Duodenal mucosa (tissue), 2 donors: ENCODE data around the gene SCFD1.
A peak's percentile ranks its signal among the peaks of the same experiment; 100 is the strongest.
"Not testable (repeated sequence)": the region's sequence is repeated elsewhere in the genome, so short reads cannot be mapped to it uniquely, and the experiment has no call there.

ENCODE experiments used
- H3K27ac ChIP-seq: one replicate; pipeline ENCODE4 v1.7.0; 2013; ENCODE audit warnings: low read depth, low read length
- H3K27me3 ChIP-seq, 2 donors: one replicate each; pipeline ENCODE4 v1.7.0; 2013; ENCODE audit warnings: low read length in 2 of 2, control low read depth in 1 of 2; ENCODE audit not compliant: insufficient read depth in 2 of 2, control insufficient read depth in 1 of 2
- H3K36me3 ChIP-seq, 2 donors: one replicate each; pipeline ENCODE4 v1.7.0; 2013; ENCODE audit warnings: low read length in 2 of 2, control low read depth in 1 of 2; ENCODE audit not compliant: insufficient read depth in 2 of 2, control insufficient read depth in 1 of 2
- H3K4me1 ChIP-seq, 2 donors: one replicate each; pipeline ENCODE4 v1.7.0; 2013; ENCODE audit warnings: low read length in 2 of 2, control low read depth in 1 of 2; ENCODE audit not compliant: insufficient read depth in 2 of 2, control insufficient read depth in 1 of 2
- H3K4me3 ChIP-seq, 2 donors: one replicate each; pipeline ENCODE4 v1.7.0; 2013; ENCODE audit warnings: low read length in 2 of 2, low read depth in 1 of 2
- H3K9ac ChIP-seq, 2 donors: one replicate each; pipeline ENCODE4 v1.7.0; 2013; ENCODE audit warnings: low read length in 2 of 2, low read depth in 1 of 2
- H3K9me3 ChIP-seq, 2 donors: one replicate each; pipeline ENCODE4 v1.7.0; 2013; ENCODE audit warnings: low read length in 2 of 2, control low read depth in 1 of 2; ENCODE audit not compliant: control insufficient read depth in 1 of 2

SCFD1 gene

GRCh38 chr14:30621940-30622830 lies at the start of gene SCFD1:
Gene SCFD1 (plus strand): TSS chr14:30622319. CDS start chr14:30622339, 20 bp downstream.
- no peaks in the 10 kb centered on the region for H3K36me3 ChIP-seq
- peaks cover 18 to 22% of the 10 kb centered on the region in 2 donors for H3K4me1 ChIP-seq
- H3K4me3 ChIP-seq, result peak within 1 kb of the TSS; percentile 81 to 97
- no peaks in the 10 kb centered on the region for H3K9me3 ChIP-seq
- H3K9ac ChIP-seq, result peak within 1 kb of the TSS; percentile 83 to 98
- H3K27ac ChIP-seq, result peak within 1 kb of the TSS; percentile 79
- H3K27me3 ChIP-seq, result no peaks in the 10 kb centered on the region

- Histone ChIP-seq H3K9ac (no peak overlapping the region), H3K4me1 (peaks cover 0 to 10% of the 10 kb centered on the region in 2 donors), H3K9me3 (no peaks in the 10 kb centered on the region), H3K27me3 (no peaks in the 10 kb centered on the region), H3K27ac (no peak overlapping the region), H3K4me3 (no peak overlapping the region), H3K36me3 (no peaks in the 10 kb centered on the region)
Measured at GRCh38 chr14:30572771-30573170, 49.3 kb upstream of the SCFD1 start.

GRCh38 chr14:30573226-30573814 lies 48.8 kb upstream of the SCFD1 start:
- no peak overlapping the region for H3K4me3 ChIP-seq
- no peak overlapping the region for H3K9ac ChIP-seq
- H3K27me3 ChIP-seq, result no peaks in the 10 kb centered on the region
- H3K9me3 ChIP-seq, result no peaks in the 10 kb centered on the region
- H3K27ac ChIP-seq, result no peak overlapping the region
- H3K36me3 ChIP-seq, result no peaks in the 10 kb centered on the region
- peaks cover 0 to 10% of the 10 kb centered on the region in 2 donors for H3K4me1 ChIP-seq

GRCh38 chr14:30573966-30574365 lies 48.2 kb upstream of the SCFD1 start:
- H3K36me3 ChIP-seq, result no peaks in the 10 kb centered on the region
- no peaks in the 10 kb centered on the region for H3K27me3 ChIP-seq
- no peaks in the 10 kb centered on the region for H3K9me3 ChIP-seq
- no peak overlapping the region for H3K4me3 ChIP-seq
- no peak overlapping the region for H3K27ac ChIP-seq
- H3K4me1 ChIP-seq, result peaks cover 0 to 10% of the 10 kb centered on the region in 2 donors
- no peak overlapping the region for H3K9ac ChIP-seq

- H3K27ac ChIP-seq, H3K4me3 ChIP-seq, H3K9ac ChIP-seq, H3K36me3 ChIP-seq, H3K9me3 ChIP-seq, H3K27me3 ChIP-seq, H3K4me1 ChIP-seq: not testable (repeated sequence)
Measured at GRCh38 chr14:30574777-30575176, 47.3 kb upstream of the SCFD1 start.

- not testable (repeated sequence) for H3K9ac ChIP-seq, H3K9me3 ChIP-seq, H3K4me1 ChIP-seq, H3K27me3 ChIP-seq, H3K4me3 ChIP-seq, H3K36me3 ChIP-seq, H3K27ac ChIP-seq
Measured at GRCh38 chr14:30576333-30576732, 45.8 kb upstream of the SCFD1 start.

GRCh38 chr14:30580616-30581282 lies 41.4 kb upstream of the SCFD1 start:
- no peak overlapping the region for H3K9ac ChIP-seq
- no peaks in the 10 kb centered on the region for H3K36me3 ChIP-seq
- peaks cover 0 to 3% of the 10 kb centered on the region in 2 donors for H3K9me3 ChIP-seq
- peaks cover 0 to 6% of the 10 kb centered on the region in 2 donors for H3K4me1 ChIP-seq
- H3K27me3 ChIP-seq, result no peaks in the 10 kb centered on the region
- no peak overlapping the region for H3K4me3 ChIP-seq
- no peak overlapping the region for H3K27ac ChIP-seq

GRCh38 chr14:30581283-30581625 lies 40.9 kb upstream of the SCFD1 start:
- H3K27ac ChIP-seq, result no peak overlapping the region
- H3K9ac ChIP-seq, result no peak overlapping the region
- peaks cover 0 to 3% of the 10 kb centered on the region in 2 donors for H3K9me3 ChIP-seq
- H3K27me3 ChIP-seq, result no peaks in the 10 kb centered on the region
- H3K4me3 ChIP-seq, result no peak overlapping the region
- peaks cover 0 to 6% of the 10 kb centered on the region in 2 donors for H3K4me1 ChIP-seq
- H3K36me3 ChIP-seq, result no peaks in the 10 kb centered on the region

- Histone ChIP-seq H3K36me3 (peaks cover 0 to 3% of the 10 kb centered on the region in 2 donors), H3K9ac (no peak overlapping the region), H3K4me1 (peaks cover 0 to 3% of the 10 kb centered on the region in 2 donors), H3K27ac (no peak overlapping the region), H3K4me3 (no peak overlapping the region), H3K9me3 (peaks cover 0 to 3% of the 10 kb centered on the region in 2 donors), H3K27me3 (no peaks in the 10 kb centered on the region)
Measured at GRCh38 chr14:30582376-30582775, 39.7 kb upstream of the SCFD1 start.

GRCh38 chr14:30584058-30584630 lies 38.0 kb upstream of the SCFD1 start:
- no peaks in the 10 kb centered on the region for H3K4me1 ChIP-seq
- no peaks in the 10 kb centered on the region for H3K27me3 ChIP-seq
- no peak overlapping the region for H3K4me3 ChIP-seq
- peaks cover 0 to 3% of the 10 kb centered on the region in 2 donors for H3K9me3 ChIP-seq
- no peak overlapping the region for H3K27ac ChIP-seq
- peaks cover 0 to 7% of the 10 kb centered on the region in 2 donors for H3K36me3 ChIP-seq
- H3K9ac ChIP-seq, result no peak overlapping the region
